ENCODE measurements around the gene RFC5.

RFC5 gene, protein sequence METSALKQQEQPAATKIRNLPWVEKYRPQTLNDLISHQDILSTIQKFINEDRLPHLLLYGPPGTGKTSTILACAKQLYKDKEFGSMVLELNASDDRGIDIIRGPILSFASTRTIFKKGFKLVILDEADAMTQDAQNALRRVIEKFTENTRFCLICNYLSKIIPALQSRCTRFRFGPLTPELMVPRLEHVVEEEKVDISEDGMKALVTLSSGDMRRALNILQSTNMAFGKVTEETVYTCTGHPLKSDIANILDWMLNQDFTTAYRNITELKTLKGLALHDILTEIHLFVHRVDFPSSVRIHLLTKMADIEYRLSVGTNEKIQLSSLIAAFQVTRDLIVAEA

DNA sequence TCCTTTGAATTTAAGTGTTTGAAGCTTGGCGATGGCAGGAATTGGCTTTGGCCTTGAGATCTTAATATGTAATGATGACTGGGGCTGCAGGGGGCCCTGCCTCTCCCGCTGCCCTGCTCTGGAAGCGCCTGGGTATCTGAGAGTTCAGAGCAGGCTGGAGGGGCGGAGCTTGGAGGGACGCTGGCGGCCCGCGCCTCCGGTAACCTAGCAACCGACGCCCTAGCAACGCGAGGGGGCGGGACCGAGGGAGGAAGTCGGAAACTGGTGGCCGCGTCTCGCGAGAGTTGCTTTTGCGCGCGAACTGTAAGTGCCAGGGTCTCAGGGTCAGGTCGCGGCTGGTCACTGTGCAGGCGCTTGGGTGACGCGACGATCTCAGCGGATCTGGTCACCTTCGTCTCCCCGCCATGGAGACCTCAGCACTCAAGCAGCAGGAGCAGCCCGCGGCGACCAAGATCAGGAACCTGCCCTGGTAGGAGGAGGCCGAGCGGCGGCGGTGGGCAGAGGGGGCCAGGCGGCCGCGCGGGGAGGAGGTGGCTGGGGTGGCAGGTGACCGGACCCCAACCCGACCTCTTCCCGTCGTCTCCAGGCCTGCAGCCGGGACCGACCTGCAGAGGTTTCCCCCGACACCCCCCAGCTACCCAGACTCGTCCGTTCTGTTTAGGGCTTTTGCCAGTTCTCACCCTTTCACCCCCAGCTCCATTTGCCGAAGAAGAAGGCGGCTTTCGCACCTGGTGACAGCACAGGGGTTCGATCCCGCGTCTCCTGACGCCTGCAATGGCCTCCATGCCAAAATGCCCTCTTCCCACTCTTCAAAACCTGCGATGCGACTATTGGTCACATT lies at the start of gene RFC5:
Gene RFC5, plus strand, starts transcription at position 280 of the 841 bp plus-strand sequence. Its CDS starts 125 bp downstream, at position 405.
- TF ChIP-seq, protein P1, sequence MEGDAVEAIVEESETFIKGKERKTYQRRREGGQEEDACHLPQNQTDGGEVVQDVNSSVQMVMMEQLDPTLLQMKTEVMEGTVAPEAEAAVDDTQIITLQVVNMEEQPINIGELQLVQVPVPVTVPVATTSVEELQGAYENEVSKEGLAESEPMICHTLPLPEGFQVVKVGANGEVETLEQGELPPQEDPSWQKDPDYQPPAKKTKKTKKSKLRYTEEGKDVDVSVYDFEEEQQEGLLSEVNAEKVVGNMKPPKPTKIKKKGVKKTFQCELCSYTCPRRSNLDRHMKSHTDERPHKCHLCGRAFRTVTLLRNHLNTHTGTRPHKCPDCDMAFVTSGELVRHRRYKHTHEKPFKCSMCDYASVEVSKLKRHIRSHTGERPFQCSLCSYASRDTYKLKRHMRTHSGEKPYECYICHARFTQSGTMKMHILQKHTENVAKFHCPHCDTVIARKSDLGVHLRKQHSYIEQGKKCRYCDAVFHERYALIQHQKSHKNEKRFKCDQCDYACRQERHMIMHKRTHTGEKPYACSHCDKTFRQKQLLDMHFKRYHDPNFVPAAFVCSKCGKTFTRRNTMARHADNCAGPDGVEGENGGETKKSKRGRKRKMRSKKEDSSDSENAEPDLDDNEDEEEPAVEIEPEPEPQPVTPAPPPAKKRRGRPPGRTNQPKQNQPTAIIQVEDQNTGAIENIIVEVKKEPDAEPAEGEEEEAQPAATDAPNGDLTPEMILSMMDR (IDR thresholded peaks at IDR 0.05; ENCODE audit: unreplicated experiment in 3 of 3) = no peak
- peak within 1 kb of the TSS; percentile 92 to 94 (median 93) for H3K4me3 Mint-ChIP-seq
- H3K36me3 Mint-ChIP-seq (ENCODE audit: low read depth) = peaks cover 23% of the 10 kb centered on the region
- H3K4me1 Mint-ChIP-seq = peaks cover 12% of the 10 kb centered on the region
- no peaks in the 10 kb centered on the region for H3K27me3 Mint-ChIP-seq (ENCODE audit: low read depth)
- H3K9me3 Mint-ChIP-seq = no peaks in the 10 kb centered on the region
- peak within 1 kb of the TSS; percentile 74 to 83 (median 80) for H3K27ac Mint-ChIP-seq

DNA sequence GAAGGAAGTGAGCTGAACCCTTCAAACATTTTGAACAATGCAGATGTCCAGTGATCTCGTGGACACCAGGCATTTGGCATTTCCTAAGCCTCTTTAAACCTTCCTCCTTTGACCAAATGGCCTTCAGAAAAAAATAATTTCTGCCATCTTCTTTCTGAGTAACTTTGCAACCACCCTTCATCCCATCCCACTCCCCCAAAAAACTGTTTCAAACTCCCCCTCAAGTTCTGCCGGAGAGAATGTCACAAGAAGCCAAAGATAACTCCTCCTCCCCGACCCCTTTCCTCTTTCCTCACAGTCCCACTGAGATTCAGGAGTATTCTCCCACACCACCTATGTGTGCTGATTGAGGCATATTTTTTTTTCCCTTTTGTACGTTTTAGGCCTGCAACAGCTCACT lies 49.5 kb upstream of the RFC5 start:
- H3K27me3 Mint-ChIP-seq (ENCODE audit: low read depth) = peaks cover 84% of the 10 kb centered on the region
- peaks cover 4% of the 10 kb centered on the region for H3K4me1 Mint-ChIP-seq
- peak overlapping the region; percentile 1 to 67 (median 63) for H3K4me3 Mint-ChIP-seq
- no peak overlapping the region for H3K27ac Mint-ChIP-seq
- peaks cover 14% of the 10 kb centered on the region for H3K9me3 Mint-ChIP-seq
- H3K36me3 Mint-ChIP-seq (ENCODE audit: low read depth) = peaks cover 12% of the 10 kb centered on the region
- TF ChIP-seq, protein P1 (IDR thresholded peaks at IDR 0.05; ENCODE audit: unreplicated experiment in 3 of 3) = no peak

DNA sequence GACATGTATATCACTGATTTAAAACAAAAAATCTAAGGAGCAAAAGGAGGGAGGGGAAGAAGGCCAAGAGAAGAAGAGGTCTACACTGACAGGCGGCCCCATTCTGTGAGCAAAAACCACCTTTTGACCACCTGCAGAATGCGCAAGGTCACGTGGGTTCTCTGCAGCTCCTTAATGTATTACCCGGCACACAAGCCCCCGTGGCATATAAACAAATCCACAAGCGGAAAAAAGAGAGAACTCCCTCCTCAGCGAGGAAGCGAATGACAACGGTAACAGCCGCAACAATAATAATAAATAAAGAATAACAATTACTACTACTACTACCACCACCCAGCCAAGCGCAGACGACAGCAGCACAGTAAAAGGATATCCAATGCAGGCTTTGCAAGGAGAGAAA lies 49.0 kb upstream of the RFC5 start:
- H3K4me3 Mint-ChIP-seq = peak overlapping the region; percentile 1 to 67 (median 63)
- TF ChIP-seq, protein P1 (IDR thresholded peaks at IDR 0.05; ENCODE audit: unreplicated experiment in 3 of 3) = no peak
- peaks cover 15% of the 10 kb centered on the region for H3K9me3 Mint-ChIP-seq
- peaks cover 12% of the 10 kb centered on the region for H3K36me3 Mint-ChIP-seq (ENCODE audit: low read depth)
- H3K27me3 Mint-ChIP-seq (ENCODE audit: low read depth) = peaks cover 85% of the 10 kb centered on the region
- H3K27ac Mint-ChIP-seq = no peak overlapping the region
- H3K4me1 Mint-ChIP-seq = peaks cover 4% of the 10 kb centered on the region

DNA sequence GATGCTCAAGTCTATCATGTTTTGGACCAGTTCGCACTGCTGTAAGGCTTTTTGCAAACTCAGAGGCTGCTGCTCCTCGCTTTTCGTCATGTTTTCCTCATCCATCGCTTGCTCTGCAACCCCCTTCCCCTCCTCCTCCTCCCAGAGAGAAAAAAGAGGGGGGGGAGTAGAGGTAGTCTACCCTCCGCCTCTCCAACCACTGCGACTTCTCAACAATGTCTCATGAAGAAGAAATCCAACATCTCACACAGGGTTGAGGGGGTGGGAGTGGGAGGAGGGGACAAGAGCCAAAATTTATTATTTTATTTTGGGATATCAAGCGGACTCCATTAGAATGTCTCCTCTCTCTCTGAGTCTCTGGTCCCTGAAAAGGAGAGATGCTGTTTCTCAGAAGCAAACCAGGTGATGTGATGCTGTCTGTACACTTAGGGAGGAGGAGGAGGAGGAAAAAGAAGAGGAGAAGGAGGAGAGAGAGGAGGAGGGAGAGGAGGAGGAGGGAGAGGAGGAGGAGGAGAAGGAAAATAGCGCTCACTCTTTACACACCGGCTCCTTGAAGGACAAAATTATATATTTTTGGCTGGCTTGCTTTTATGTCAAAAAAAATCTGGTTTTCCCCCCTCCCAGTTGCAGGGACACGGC lies 48.2 kb upstream of the RFC5 start:
- TF ChIP-seq, protein P1 (IDR thresholded peaks at IDR 0.05; ENCODE audit: unreplicated experiment in 3 of 3) = no peak
- Mint-ChIP-seq H3K36me3 (ENCODE audit: low read depth) (peaks cover 12% of the 10 kb centered on the region), H3K27ac (no peak overlapping the region), H3K4me3 (peak overlapping the region; percentile 57 to 87 (median 83)), H3K4me1 (peaks cover 4% of the 10 kb centered on the region), H3K27me3 (ENCODE audit: low read depth) (peaks cover 89% of the 10 kb centered on the region), H3K9me3 (peaks cover 19% of the 10 kb centered on the region)

DNA sequence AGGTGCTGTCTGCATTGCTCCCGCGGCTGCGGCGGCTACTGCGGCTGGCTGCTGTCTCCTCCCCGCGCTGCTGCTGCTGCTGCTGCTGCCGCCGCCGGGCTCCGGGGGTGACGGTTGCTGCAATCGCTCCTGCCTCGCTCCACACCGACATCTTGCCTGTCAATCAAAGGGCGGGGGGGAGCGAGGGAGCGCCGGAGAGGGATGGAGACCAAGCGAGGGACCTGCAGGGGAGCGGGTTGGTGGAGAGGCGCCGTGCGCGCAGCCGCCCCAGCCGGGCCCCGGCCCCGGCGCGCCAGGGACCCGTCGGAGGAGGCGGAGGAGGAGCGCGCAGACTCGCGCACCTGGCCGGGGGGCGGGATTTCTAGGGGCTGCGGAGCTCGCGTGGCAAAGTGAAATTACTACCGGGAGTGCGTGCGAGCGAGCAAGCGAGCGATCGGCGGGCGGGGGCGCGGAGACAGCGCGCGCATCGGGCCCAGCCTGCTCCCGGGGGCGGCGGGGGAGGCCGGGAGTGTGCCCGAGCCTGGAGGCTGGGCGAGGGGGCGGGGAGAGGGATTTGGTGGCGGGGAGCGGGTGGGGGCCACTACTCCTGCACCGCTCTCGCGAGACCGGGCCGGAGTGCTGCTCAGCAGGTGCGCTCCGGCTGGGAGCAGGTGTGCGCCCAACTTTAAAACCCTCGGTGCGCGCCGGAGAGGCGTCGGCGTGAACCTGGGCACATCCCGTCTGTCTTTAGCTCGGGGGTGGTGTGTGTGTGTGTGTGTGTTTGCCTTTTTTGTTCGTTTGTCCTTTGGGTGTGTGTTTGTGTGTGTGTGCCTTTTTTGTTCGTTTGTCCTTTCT lies 47.5 kb upstream of the RFC5 start, which contains the start of gene KSR2:
Gene KSR2, minus strand, starts transcription at position 165 of the 834 bp plus-strand sequence. CDS start 735 bp downstream, outside the sequence.
- peaks cover 91% of the 10 kb centered on the region for H3K27me3 Mint-ChIP-seq (ENCODE audit: low read depth)
- TF ChIP-seq, protein P1 (IDR thresholded peaks at IDR 0.05; ENCODE audit: unreplicated experiment in 3 of 3) = no peak
- peaks cover 23% of the 10 kb centered on the region for H3K9me3 Mint-ChIP-seq
- H3K4me3 Mint-ChIP-seq = peak within 1 kb of the TSS; percentile 83 to 92 (median 87)
- peaks cover 4% of the 10 kb centered on the region for H3K4me1 Mint-ChIP-seq
- H3K36me3 Mint-ChIP-seq (ENCODE audit: low read depth) = peaks cover 12% of the 10 kb centered on the region
- H3K27ac Mint-ChIP-seq = peak within 1 kb of the TSS in 2 of 3 experiments; percentile 53 to 91

Data from nephron (organoid).